Measurements from ENCODE around the gene CALM1.

Gene CALM1

GRCh38 chr14:90447720-90448497 lies 51.1 kb downstream of the CALM1 start:
- no peak for TF ChIP-seq CTCF (IDR thresholded peaks at IDR 0.05)

- TF ChIP-seq CTCF (IDR thresholded peaks at IDR 0.05) = no peak
Measured at GRCh38 chr14:90449411-90449810, 52.6 kb downstream of the CALM1 start.

GRCh38 chr14:90450151-90450550 lies 53.3 kb downstream of the CALM1 start:
- no peak for TF ChIP-seq CTCF (IDR thresholded peaks at IDR 0.05)

GRCh38 chr14:90450667-90451066 lies 53.8 kb downstream of the CALM1 start:
- TF ChIP-seq CTCF (IDR thresholded peaks at IDR 0.05) = no peak

- TF ChIP-seq CTCF (IDR thresholded peaks at IDR 0.05) = no peak
Measured at GRCh38 chr14:90451443-90451842, 54.6 kb downstream of the CALM1 start.

- TF ChIP-seq CTCF (IDR thresholded peaks at IDR 0.05) = no peak
Measured at GRCh38 chr14:90451961-90452360, 55.1 kb downstream of the CALM1 start.

GRCh38 chr14:90452366-90452765 lies 55.5 kb downstream of the CALM1 start:
- TF ChIP-seq CTCF (IDR thresholded peaks at IDR 0.05) = no peak
